PC-3 (cell line): ENCODE measurements around the gene SCIN. TPM values are rescaled to one million over a fixed set of nuclear protein-coding genes. Genes with fewer than 3 reads are reported as not detected.

Experiments used
- ATAC-seq: fragments of 200-7000 bp; cut with Tn5 transposase; 2 replicates; pipeline ENCODE4 v1.9.1; 2020; ENCODE audit warnings: mild to moderate bottlenecking, moderate library complexity
- BruUV-seq: library from RNA; stranded (reverse); fragments of 400-500 nt; replicated peaks from 2 replicates; lab custom pipeline; 2021; lab: Mats Ljungman, UMichigan
- CTCF ChIA-PET: fragments of 300-600 bp; sonication (Branson Sonifier 250); formaldehyde crosslinking; loops from one replicate; lab custom pipeline; 2022; ENCODE audit warnings: antibody characterized with exemption; lab: Charles Lee
- POLR2A ChIA-PET: fragments of 300-600 bp; sonication (Branson Sonifier 250); formaldehyde crosslinking; loops from one replicate; lab custom pipeline; 2022; ENCODE audit warnings: antibody characterized with exemption; ENCODE audit not compliant: unreplicated experiment; lab: Charles Lee
- DNase-seq: peaks from one replicate; pipeline ENCODE4 v3.0.0-alpha.2; 2015
- H2AFZ ChIP-seq: fragments of 300-600 bp; sonication (generic); 2 replicates; pipeline ENCODE4 v1.6.0; 2016; ENCODE audit warnings: antibody characterized with exemption, low read length
- H3F3A ChIP-seq: fragments of 300-600 bp; sonication (generic); one replicate; pipeline ENCODE4 v1.6.0; 2017; ENCODE audit warnings: antibody characterized with exemption, low read length, control low read depth, mild to moderate bottlenecking; ENCODE audit not compliant: unreplicated experiment
- H3K27ac ChIP-seq: fragments of 300-600 bp; sonication (generic); 2 replicates; pipeline ENCODE4 v1.5.1; 2016; ENCODE audit warnings: mild to moderate bottlenecking, low read length
- H3K27me3 ChIP-seq: fragments of 300-600 bp; sonication (generic); 2 replicates; pipeline ENCODE4 v1.6.1; 2016; ENCODE audit warnings: low read length, mixed read lengths
- H3K36me3 ChIP-seq: fragments of 300-600 bp; sonication (generic); 2 replicates; pipeline ENCODE4 v1.6.1; 2016; ENCODE audit warnings: low read depth, mixed run types, low read length, mixed read lengths
- H3K4me1 ChIP-seq: fragments of 300-600 bp; sonication (generic); 2 replicates; pipeline ENCODE4 v1.5.1; 2016; ENCODE audit warnings: low read length; ENCODE audit not compliant: insufficient read depth
- H3K4me2 ChIP-seq: fragments of 300-600 bp; sonication (generic); 2 replicates; pipeline ENCODE4 v1.6.0; 2016; ENCODE audit warnings: low read length
- H3K4me3 ChIP-seq: fragments of 300-600 bp; sonication (generic); 2 replicates; pipeline ENCODE4 v1.5.1; 2016; ENCODE audit warnings: mild to moderate bottlenecking, low read length, mixed read lengths
- H3K79me2 ChIP-seq: fragments of 300-600 bp; sonication (generic); 2 replicates; pipeline ENCODE4 v1.6.1; 2017; ENCODE audit warnings: low read length, mixed read lengths
- H3K9ac ChIP-seq: fragments of 300-600 bp; sonication (generic); 2 replicates; pipeline ENCODE4 v1.6.0; 2016; ENCODE audit warnings: mild to moderate bottlenecking, low read length
- H3K9me2 ChIP-seq: fragments of 300-600 bp; sonication (generic); replicated peaks from 2 replicates; pipeline ENCODE4 v1.6.1; 2016; ENCODE audit warnings: mixed run types, low read length, mixed read lengths
- H3K9me3 ChIP-seq: fragments of 300-600 bp; sonication (generic); 2 replicates; pipeline ENCODE4 v1.6.1; 2016; ENCODE audit warnings: low read length, mixed read lengths
- H4K20me1 ChIP-seq: fragments of 300-600 bp; sonication (generic); 2 replicates; pipeline ENCODE4 v1.6.1; 2016; ENCODE audit warnings: low read length, mixed read lengths
- EZH2 ChIP-seq: fragments of 300-600 bp; sonication (generic); IDR thresholded peaks from one replicate; pipeline ENCODE4 v1.6.1; 2017; ENCODE audit warnings: antibody characterized with exemption, mild to moderate bottlenecking, low read length; ENCODE audit not compliant: unreplicated experiment
- EZH2phosphoT487 ChIP-seq: fragments of 300-600 bp; sonication (generic); IDR thresholded peaks from 2 replicates; pipeline ENCODE4 v1.6.1; 2018; ENCODE audit warnings: mild to moderate bottlenecking, antibody characterized with exemption, low read length, borderline replicate concordance
- intact Hi-C: fragments of 100-400 bp; cut with micrococcal nuclease; formaldehyde crosslinking; loops from 2 replicates; pipeline ENCODE4 v1.9.0; 2023
- total RNA-seq: library from RNA; depleted of rRNA; stranded (reverse); fragments of >200 nt; gene quantifications from 2 replicates; pipeline ENCODE4 v1.2.3, GENCODE V29; 2014; rRNA removed
- TF ChIP-seq, protein P1 (sequence below): fragments of 300-600 bp; sonication (generic); conservative IDR thresholded peaks from 2 replicates; pipeline ENCODE4 v1.5.1; 2017; ENCODE audit warnings: antibody characterized with exemption, low read depth, mild to moderate bottlenecking, low read length

The SCIN gene
- total RNA-seq, 1 experiment from 2014 or later: 0.91 TPM

DNA sequence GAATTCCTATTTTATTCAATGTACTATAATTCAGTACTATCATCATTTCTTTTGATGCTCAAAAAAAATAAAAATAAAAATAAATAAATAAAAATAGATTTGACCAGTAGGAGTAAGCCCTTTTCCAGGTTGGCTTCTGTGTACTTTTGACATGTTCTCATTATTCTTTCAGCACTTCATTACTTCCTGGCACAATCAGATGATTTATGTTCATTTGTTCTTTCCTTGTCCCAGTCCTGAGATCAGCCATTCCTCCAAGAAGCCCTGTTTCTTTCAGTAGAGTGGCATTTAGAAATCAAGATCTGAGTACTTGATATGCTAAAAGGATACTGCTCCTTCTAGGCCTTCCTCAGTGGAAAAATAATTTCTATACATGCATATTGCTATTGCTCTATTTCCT, 137.8 kb downstream of the SCIN start:
- H3K79me2 ChIP-seq: no peaks in the 10 kb centered on the region
- peaks cover 63% of the 10 kb centered on the region for H3K4me1 ChIP-seq
- H3K4me3 ChIP-seq: no peak overlapping the region
- no peak overlapping the region for H3K4me2 ChIP-seq
- intact Hi-C loops: no loop called here
- DNase-seq: no peak
- ATAC-seq: no peak
- no peaks in the 10 kb centered on the region for H3K27me3 ChIP-seq
- H4K20me1 ChIP-seq: no peaks in the 10 kb centered on the region
- H3K36me3 ChIP-seq: no peaks in the 10 kb centered on the region
- H3K9ac ChIP-seq: no peak overlapping the region; the same call in 1 of the 2 replicates
- BruUV-seq: no TSS peak
- H3K9me3 ChIP-seq: no peaks in the 10 kb centered on the region
- H3K27ac ChIP-seq: no peak overlapping the region
- H2AFZ ChIP-seq: no peak overlapping the region
- H3K9me2 ChIP-seq: no peaks in the 10 kb centered on the region
- CTCF ChIA-PET: no interaction called here
- peaks cover 5% of the 10 kb centered on the region for H3F3A ChIP-seq
- TF ChIP-seq, protein P1, sequence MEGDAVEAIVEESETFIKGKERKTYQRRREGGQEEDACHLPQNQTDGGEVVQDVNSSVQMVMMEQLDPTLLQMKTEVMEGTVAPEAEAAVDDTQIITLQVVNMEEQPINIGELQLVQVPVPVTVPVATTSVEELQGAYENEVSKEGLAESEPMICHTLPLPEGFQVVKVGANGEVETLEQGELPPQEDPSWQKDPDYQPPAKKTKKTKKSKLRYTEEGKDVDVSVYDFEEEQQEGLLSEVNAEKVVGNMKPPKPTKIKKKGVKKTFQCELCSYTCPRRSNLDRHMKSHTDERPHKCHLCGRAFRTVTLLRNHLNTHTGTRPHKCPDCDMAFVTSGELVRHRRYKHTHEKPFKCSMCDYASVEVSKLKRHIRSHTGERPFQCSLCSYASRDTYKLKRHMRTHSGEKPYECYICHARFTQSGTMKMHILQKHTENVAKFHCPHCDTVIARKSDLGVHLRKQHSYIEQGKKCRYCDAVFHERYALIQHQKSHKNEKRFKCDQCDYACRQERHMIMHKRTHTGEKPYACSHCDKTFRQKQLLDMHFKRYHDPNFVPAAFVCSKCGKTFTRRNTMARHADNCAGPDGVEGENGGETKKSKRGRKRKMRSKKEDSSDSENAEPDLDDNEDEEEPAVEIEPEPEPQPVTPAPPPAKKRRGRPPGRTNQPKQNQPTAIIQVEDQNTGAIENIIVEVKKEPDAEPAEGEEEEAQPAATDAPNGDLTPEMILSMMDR: no peak
- TF ChIP-seq EZH2 (no peak), EZH2phosphoT487 (no peak)
- POLR2A ChIA-PET: no interaction called here

Other genes starting within 250 kb of the SCIN start
- gene VWDE, start 166.9 kb upstream of the SCIN start, total RNA-seq: 5.5 and 7.7 TPM in 2 replicates
- 23.7 and 25.1 TPM in 2 replicates for gene ARL4A, start 116.9 kb downstream of the SCIN start, total RNA-seq